Kidney epithelial cell (primary cell): ENCODE results near the gene SPAG6. TPM values are rescaled to one million over a fixed set of nuclear protein-coding genes. Genes with fewer than 3 reads are reported as not detected.

Experiments
- DNase-seq: peaks from one replicate; pipeline ENCODE4 v3.0.0-alpha.2; 2010; ENCODE audit warnings: low read depth
- H3K27me3 ChIP-seq: 2 replicates; pipeline ENCODE4 v1.6.0; 2011; ENCODE audit warnings: low read length; ENCODE audit not compliant: control insufficient read depth, insufficient read depth
- H3K36me3 ChIP-seq: 2 replicates; pipeline ENCODE4 v1.5.1; 2011; ENCODE audit warnings: low read length; ENCODE audit not compliant: control insufficient read depth, insufficient read depth
- H3K4me3 ChIP-seq: 2 replicates; pipeline ENCODE4 v1.5.1; 2011; ENCODE audit warnings: low read depth, mild to moderate bottlenecking, control low read depth, low read length
- total RNA-seq: library from RNA; depleted of rRNA; stranded (reverse); fragments of >200 nt; gene quantifications from 2 replicates; pipeline ENCODE4 v1.2.3, GENCODE V29; 2015
- TF ChIP-seq, protein P1 (sequence below): IDR thresholded peaks from 2 replicates; pipeline ENCODE4 v1.5.1; 2011; ENCODE audit warnings: mild to moderate bottlenecking, moderate library complexity, low read length, control low read depth, inconsistent platforms; ENCODE audit not compliant: insufficient read depth, poor library complexity, severe bottlenecking

SPAG6 gene
- total RNA-seq, 1 donor from 2014 or later, result 0.79 TPM

- Histone ChIP-seq H3K36me3 (no peaks in the 10 kb centered on the region), H3K4me3 (no peak overlapping the region), H3K27me3 (no peaks in the 10 kb centered on the region)
- TF ChIP-seq, protein P1, sequence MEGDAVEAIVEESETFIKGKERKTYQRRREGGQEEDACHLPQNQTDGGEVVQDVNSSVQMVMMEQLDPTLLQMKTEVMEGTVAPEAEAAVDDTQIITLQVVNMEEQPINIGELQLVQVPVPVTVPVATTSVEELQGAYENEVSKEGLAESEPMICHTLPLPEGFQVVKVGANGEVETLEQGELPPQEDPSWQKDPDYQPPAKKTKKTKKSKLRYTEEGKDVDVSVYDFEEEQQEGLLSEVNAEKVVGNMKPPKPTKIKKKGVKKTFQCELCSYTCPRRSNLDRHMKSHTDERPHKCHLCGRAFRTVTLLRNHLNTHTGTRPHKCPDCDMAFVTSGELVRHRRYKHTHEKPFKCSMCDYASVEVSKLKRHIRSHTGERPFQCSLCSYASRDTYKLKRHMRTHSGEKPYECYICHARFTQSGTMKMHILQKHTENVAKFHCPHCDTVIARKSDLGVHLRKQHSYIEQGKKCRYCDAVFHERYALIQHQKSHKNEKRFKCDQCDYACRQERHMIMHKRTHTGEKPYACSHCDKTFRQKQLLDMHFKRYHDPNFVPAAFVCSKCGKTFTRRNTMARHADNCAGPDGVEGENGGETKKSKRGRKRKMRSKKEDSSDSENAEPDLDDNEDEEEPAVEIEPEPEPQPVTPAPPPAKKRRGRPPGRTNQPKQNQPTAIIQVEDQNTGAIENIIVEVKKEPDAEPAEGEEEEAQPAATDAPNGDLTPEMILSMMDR, result no peak
- no peak for DNase-seq
Measured at GRCh38 chr10:22463255-22463654, 118.0 kb downstream of the SPAG6 start.

DNA sequence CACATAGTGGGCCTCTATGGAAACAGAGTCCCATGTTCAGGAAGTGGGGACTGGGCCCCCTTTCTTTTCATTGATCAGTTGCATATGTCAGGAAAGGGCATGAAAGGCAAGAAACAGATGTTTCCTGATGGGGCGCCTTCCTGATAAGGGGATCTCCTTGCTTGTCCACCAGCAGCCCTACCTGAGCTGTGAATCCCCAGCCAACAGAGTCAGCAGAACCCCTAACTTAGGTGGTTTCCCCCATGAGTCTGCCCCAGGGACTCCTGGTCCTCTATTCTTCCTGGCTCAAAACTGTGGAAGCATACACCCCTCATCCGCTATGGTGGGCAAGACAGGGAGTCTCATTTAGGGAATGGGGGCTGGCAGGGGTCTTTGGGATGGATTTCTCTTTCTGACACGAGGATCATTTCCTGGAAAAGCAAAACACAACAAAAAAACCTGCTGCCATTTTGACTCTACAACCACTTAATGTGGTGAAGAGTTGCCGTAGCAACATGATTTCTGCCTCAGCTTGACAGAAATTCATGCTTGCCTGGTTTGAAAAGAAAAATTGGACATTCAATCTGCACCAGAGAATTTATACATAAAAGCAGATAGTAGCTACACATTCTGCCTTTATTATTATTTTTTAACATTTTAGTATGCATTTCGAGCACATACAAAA lies 119.8 kb downstream of the SPAG6 start:
- H3K36me3 ChIP-seq, result no peaks in the 10 kb centered on the region
- TF ChIP-seq, protein P1, result no peak
- no peak overlapping the region for H3K4me3 ChIP-seq
- DNase-seq, result no peak
- H3K27me3 ChIP-seq, result no peaks in the 10 kb centered on the region

DNA sequence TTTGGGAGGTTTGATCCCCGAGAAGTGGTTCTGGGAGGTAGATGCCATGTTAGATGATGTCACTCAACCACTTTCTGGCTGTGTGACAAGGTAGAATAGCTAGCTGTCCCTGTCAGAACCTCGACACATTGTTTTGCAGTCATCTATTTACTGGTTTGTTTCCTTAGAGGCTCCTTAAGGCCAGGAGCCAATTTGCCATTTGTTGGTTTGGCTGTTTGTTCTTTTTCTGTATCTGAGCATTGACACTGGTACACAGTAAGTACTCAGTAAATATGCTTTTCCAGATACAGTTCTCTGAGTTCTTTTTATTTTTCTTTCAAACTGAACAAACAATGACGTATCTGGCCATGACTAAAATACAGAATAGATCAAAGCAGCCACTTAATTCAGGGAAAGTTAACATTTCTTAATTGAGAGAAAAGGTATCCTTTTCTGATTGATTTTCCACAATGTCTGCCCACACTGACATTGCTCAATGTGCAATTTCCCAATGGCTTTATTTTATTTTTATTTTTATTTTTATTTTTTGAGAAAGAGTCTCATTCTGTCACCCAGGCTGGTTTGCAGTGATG lies 121.6 kb downstream of the SPAG6 start:
- Histone ChIP-seq H3K27me3 (no peaks in the 10 kb centered on the region), H3K4me3 (no peak overlapping the region), H3K36me3 (no peaks in the 10 kb centered on the region)
- DNase-seq, result no peak
- TF ChIP-seq, protein P1, result no peak

Other genes with a start within 250 kb of the SPAG6 start
- not detected in 2 replicates for gene EBLN1, start 127.5 kb upstream of the SPAG6 start, total RNA-seq
- gene COMMD3, start 29.1 kb upstream of the SPAG6 start, total RNA-seq, result 48.1 and 92.4 TPM in 2 replicates
- 54.6 and 60.5 TPM in 2 replicates for gene BMI1, start 24.4 kb upstream of the SPAG6 start, total RNA-seq